ENCODE results near the gene BICRAL.
"Not testable (repeated sequence)": the region's sequence is repeated elsewhere in the genome, so short reads cannot be mapped to it uniquely, and the experiment has no call there.

BICRAL gene

DNA sequence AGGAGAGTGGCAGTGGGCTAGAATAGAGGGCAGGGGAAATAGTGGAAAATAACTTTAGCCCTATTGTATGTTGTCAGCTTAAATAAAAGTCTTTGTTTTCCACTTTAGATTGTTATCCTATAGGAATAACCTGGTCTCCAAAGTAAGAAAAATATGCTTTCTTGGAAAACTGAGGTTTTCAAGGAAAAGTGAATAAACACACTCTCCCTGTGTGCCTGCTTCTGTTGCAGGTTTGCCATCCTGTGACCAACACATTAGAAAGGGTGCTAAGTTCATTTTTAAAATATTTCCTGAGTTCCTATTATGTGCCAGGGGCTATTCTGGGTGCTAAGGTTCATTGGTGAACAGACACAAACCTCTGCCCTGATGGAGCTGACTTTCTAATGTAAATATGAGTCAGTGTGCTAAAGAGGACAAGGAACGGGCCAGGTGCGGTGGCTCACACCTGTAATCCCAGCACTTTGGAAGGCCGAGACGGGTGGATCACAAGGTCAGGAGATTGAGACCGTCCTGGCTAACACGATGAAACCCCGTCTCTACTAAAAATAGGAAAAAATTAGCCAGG is 23.5 kb downstream of the BICRAL start:
- H3K27me3 Mint-ChIP-seq = no peaks in the 10 kb centered on the region
- H3K4me1 Mint-ChIP-seq = peaks cover 12% of the 10 kb centered on the region
- peak overlapping the region; percentile 62 for H3K27ac Mint-ChIP-seq

DNA sequence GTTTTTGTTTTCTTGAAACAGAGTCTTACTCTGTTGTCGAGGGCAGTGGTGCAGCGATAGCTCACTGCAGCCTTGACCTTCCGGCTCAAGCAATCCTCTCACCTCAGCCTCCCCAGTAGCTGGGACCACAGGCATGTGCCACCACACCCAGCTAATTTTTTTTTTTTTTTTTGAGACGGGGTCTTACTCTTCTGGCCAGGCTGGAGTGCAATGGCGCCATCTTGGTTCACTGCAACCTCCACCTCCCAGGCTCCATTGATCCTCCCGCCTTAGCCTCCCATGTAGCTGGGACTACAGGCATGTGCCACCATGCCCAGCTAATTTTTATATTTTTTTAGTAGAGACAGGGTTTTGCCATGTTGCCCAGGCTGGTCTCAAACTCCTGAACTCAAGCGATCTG is 24.5 kb downstream of the BICRAL start:
- not testable (repeated sequence) for H3K27me3 Mint-ChIP-seq, H3K4me3 Mint-ChIP-seq, H3K27ac Mint-ChIP-seq, H3K9me3 Mint-ChIP-seq, ATAC-seq
- Mint-ChIP-seq H3K36me3 (peaks cover 10% of the 10 kb centered on the region), H3K4me1 (peaks cover 12% of the 10 kb centered on the region)

More for the DNA sequence above, 23.5 kb downstream of the BICRAL start:
- H3K36me3 Mint-ChIP-seq = peaks cover 10% of the 10 kb centered on the region
- no peak overlapping the region for H3K4me3 Mint-ChIP-seq
- no peaks in the 10 kb centered on the region for H3K9me3 Mint-ChIP-seq
- ATAC-seq = no peak

DNA sequence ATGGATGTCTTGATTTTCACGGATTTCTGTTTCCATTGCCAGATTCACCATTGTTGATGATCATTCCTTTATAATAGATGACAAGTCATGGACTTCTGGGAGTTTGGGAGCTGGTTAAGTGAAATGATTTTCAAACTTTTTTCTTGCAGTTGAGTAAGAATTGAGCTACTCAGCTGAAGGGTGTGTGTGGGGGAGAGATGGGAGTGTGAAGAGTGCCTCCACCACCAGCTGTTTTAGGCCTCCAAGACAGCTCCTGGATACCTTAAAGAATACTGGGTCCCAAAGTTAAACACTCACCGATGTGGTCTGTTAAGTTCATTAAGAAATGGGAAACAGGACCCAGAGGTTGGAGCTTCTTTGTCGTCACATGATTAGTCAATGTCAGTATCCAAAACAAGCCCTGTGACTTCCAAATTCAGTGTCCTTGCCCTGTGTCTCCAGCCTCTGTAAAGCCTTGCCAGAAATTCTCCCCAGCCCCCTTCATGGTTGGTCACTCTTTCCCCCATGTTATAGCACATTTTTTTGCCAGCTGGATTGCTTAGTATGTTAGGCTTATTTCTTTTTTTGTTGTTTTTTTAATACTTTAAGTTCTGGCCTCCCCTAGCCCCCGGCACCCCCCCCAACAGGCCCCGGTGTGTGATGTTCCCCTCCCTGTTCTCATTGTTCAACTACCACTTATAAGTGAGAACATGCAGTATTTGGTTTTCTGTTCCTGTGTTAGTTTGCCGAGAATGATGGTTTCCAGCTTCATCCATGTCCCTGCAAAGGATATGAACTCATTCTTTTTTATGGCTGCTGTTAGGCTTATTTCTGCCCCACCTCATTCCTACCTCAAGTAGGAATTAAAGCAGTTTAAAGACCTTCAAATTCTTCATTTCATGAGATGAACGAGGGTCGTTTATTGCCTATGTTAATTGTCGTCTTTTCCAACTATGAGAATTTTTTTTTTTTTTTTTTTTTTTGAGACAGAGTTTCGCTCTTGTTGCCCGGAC is 26.9 kb downstream of the BICRAL start:
- Mint-ChIP-seq H3K9me3 (no peaks in the 10 kb centered on the region), H3K4me3 (no peak overlapping the region), H3K4me1 (peaks cover 20% of the 10 kb centered on the region), H3K36me3 (peaks cover 10% of the 10 kb centered on the region), H3K27ac (no peak overlapping the region), H3K27me3 (no peaks in the 10 kb centered on the region)
- ATAC-seq = no peak

GRCh38 chr6:42813074-42813645 is 31.3 kb downstream of the BICRAL start:
- Mint-ChIP-seq H3K4me1 (peaks cover 11% of the 10 kb centered on the region), H3K9me3 (no peaks in the 10 kb centered on the region), H3K27me3 (no peaks in the 10 kb centered on the region), H3K4me3 (no peak overlapping the region), H3K27ac (peak overlapping the region; percentile 46), H3K36me3 (peaks cover 5% of the 10 kb centered on the region)
- no peak for ATAC-seq

DNA sequence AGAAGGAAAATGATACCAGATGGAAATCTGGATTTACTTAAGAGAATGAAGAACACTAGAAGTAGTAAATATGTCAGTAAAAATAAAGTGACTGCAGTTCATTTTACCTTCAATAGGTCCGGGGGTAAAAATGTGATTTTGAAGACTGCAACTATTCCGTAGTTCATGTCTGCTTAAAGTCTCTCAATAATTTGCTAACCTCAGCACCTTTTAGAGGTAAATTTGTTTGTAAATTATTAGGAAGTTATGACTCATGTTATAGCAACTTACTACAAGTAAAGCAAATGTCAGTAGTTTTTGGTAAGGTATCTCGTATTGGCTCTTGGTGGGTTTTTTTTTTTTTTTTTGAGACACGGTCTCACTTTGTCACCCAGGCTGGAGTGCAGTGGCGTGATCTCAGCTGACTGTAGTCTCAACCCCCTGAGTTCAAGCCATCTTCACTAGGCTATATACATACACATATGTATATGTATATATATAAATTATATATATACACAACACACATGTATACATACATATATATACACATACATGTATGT is 32.1 kb downstream of the BICRAL start:
- Mint-ChIP-seq H3K27ac (no peak overlapping the region), H3K9me3 (no peaks in the 10 kb centered on the region), H3K36me3 (no peaks in the 10 kb centered on the region), H3K4me1 (peaks cover 17% of the 10 kb centered on the region), H3K27me3 (no peaks in the 10 kb centered on the region), H3K4me3 (no peak overlapping the region)
- no peak for ATAC-seq

DNA sequence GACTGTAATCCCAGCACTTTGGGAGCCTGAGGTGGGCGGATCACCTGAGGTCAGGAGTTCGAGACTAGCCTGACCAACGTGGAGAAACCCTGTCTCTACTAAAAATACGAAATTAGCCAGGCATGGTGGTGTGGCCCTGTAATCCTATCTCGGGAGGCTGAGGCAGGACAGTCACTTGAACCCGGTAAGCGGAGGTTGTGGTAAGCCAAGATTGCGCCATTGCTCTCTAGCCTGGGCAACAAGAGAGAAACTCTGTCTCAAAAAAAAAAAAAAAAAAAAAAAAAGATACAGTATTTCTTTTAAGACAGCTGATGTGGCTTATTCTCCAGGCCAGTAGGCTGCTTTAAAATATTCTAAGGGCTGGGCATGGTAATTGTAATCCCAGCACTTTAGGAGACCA is 33.9 kb downstream of the BICRAL start:
- H3K36me3 Mint-ChIP-seq, H3K27me3 Mint-ChIP-seq, H3K4me3 Mint-ChIP-seq, H3K9me3 Mint-ChIP-seq, H3K27ac Mint-ChIP-seq, ATAC-seq: not testable (repeated sequence)
- peaks cover 31% of the 10 kb centered on the region for H3K4me1 Mint-ChIP-seq

GRCh38 chr6:42817907-42818306 is 36.1 kb downstream of the BICRAL start:
- no peak for ATAC-seq
- Mint-ChIP-seq H3K27ac (no peak overlapping the region), H3K4me1 (peaks cover 38% of the 10 kb centered on the region), H3K9me3 (no peaks in the 10 kb centered on the region), H3K27me3 (no peaks in the 10 kb centered on the region), H3K4me3 (no peak overlapping the region), H3K36me3 (peaks cover 10% of the 10 kb centered on the region)

- no peaks in the 10 kb centered on the region for H3K9me3 Mint-ChIP-seq
- no peak for ATAC-seq
- peaks cover 10% of the 10 kb centered on the region for H3K36me3 Mint-ChIP-seq
- no peaks in the 10 kb centered on the region for H3K27me3 Mint-ChIP-seq
- no peak overlapping the region for H3K4me3 Mint-ChIP-seq
- peak overlapping the region; percentile 73 for H3K27ac Mint-ChIP-seq
- H3K4me1 Mint-ChIP-seq = peaks cover 34% of the 10 kb centered on the region
Observed at GRCh38 chr6:42818416-42818815, 36.6 kb downstream of the BICRAL start.

DNA sequence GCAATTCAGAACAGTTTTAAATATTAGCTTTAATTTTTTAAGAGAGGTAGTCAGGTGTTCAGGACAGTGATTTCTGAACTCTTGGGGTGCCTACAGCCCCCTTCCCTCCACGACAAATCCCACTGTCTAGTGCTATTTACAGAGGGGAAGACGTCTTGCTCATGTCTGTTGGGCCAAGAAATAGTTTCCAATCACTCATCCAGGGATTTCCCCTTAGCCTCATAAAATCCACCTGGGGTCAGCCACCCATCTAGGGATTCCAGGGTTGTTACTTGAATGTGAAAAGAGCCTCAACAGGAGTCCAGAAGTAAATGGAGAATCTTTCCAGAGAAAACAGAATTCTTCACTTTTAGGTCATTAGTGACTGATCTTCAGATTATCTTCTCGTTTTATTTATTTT is 37.0 kb downstream of the BICRAL start:
- H3K9me3 Mint-ChIP-seq = no peaks in the 10 kb centered on the region
- H3K4me3 Mint-ChIP-seq = no peak overlapping the region
- peaks cover 29% of the 10 kb centered on the region for H3K4me1 Mint-ChIP-seq
- peak overlapping the region; percentile 73 for H3K27ac Mint-ChIP-seq
- no peak for ATAC-seq
- H3K27me3 Mint-ChIP-seq = no peaks in the 10 kb centered on the region
- peaks cover 10% of the 10 kb centered on the region for H3K36me3 Mint-ChIP-seq

- H3K36me3 Mint-ChIP-seq = peaks cover 10% of the 10 kb centered on the region
- H3K27ac Mint-ChIP-seq = peak overlapping the region; percentile 71
- H3K4me1 Mint-ChIP-seq = peaks cover 27% of the 10 kb centered on the region
- no peak overlapping the region for H3K4me3 Mint-ChIP-seq
- no peaks in the 10 kb centered on the region for H3K27me3 Mint-ChIP-seq
- no peak for ATAC-seq
- no peaks in the 10 kb centered on the region for H3K9me3 Mint-ChIP-seq
Observed at GRCh38 chr6:42819803-42820511, 38.1 kb downstream of the BICRAL start.

GRCh38 chr6:42820512-42821340 is 38.9 kb downstream of the BICRAL start:
- Mint-ChIP-seq H3K4me3 (no peak overlapping the region), H3K4me1 (peaks cover 27% of the 10 kb centered on the region), H3K36me3 (peaks cover 10% of the 10 kb centered on the region), H3K27me3 (no peaks in the 10 kb centered on the region), H3K27ac (peak overlapping the region; percentile 71), H3K9me3 (no peaks in the 10 kb centered on the region)
- no peak for ATAC-seq

DNA sequence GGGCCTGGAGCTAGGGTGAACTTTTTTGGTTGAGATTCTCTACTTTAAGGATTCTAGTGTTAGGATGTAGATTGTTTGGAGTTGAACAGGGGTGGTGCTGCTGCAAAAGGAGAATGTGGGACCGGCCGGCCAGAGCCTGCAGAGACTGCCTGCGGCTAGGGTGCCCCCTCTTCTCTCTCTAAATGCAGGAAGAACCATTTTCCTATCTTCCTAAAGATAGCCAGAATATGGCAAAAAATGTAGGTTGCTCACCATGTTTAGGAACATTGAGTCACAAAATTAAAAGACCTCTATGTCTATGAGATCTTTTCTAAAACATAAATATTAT is 39.5 kb downstream of the BICRAL start:
- Mint-ChIP-seq H3K9me3 (no peaks in the 10 kb centered on the region), H3K4me3 (no peak overlapping the region), H3K27ac (peak overlapping the region; percentile 71)

DNA sequence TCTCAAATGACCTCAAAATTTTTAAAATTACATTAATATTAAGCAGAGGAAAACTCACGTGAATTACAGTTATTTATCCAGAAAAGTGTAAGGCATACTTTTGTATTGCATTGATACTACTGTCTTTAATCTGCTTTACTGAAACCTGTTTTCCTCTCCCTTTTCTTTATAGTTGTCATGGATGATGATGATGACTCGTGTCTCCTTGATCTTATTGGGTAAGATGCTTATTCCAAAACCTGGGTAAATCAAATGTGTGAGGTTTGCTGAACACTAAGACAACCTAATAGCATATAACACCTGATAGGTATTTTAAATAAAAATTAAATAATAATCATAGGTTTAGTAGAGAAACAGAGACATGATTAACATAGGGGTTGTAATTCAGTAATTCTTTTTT is 40.0 kb downstream of the BICRAL start:
- H3K27me3 Mint-ChIP-seq = no peaks in the 10 kb centered on the region
- peaks cover 27% of the 10 kb centered on the region for H3K4me1 Mint-ChIP-seq
- H3K4me3 Mint-ChIP-seq = no peak overlapping the region
- ATAC-seq = no peak
- H3K36me3 Mint-ChIP-seq = peaks cover 15% of the 10 kb centered on the region
- no peaks in the 10 kb centered on the region for H3K9me3 Mint-ChIP-seq
- H3K27ac Mint-ChIP-seq = no peak overlapping the region

More for the DNA sequence above, 39.5 kb downstream of the BICRAL start:
- Mint-ChIP-seq H3K4me1 (peaks cover 27% of the 10 kb centered on the region), H3K36me3 (peaks cover 10% of the 10 kb centered on the region), H3K27me3 (no peaks in the 10 kb centered on the region)
- ATAC-seq = no peak

- Mint-ChIP-seq H3K36me3 (peaks cover 44% of the 10 kb centered on the region), H3K9me3 (no peaks in the 10 kb centered on the region), H3K4me3 (no peak overlapping the region), H3K27ac (no peak overlapping the region), H3K27me3 (no peaks in the 10 kb centered on the region), H3K4me1 (peaks cover 6% of the 10 kb centered on the region)
- no peak for ATAC-seq
Observed at GRCh38 chr6:42829561-42830092, 47.8 kb downstream of the BICRAL start.

All from stimulated activated memory B cell treated with anti-CD40 and anti-IgM and Interleukin-4, amounts not matched to agents 10 μg/mL and 1 μg/mL and 100 μg/mL, for 72 hours (primary cell).